ENCODE results near the gene DDX21.
A peak's percentile ranks its signal among the peaks of the same experiment; 100 is the strongest.
"Not testable (repeated sequence)": the region's sequence is repeated elsewhere in the genome, so short reads cannot be mapped to it uniquely, and the experiment has no call there.

Gene DDX21

DNA sequence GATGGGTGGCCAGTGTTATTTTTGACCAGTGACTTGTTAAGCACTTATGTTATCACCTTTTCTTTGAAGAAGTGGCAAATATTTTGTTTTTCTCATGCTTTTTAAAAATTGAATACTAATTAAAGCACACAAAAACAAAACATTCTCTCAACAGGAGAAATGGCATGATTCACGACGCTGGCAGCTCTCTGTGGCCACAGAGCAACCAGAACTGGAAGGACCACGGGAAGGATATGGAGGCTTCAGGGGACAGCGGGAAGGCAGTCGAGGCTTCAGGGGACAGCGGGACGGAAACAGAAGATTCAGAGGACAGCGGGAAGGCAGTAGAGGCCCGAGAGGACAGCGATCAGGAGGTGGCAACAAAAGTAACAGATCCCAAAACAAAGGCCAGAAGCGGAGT, 26.4 kb downstream of the DDX21 start:
- intact Hi-C loops (cut with DNase I) = loop anchor here (10.0 kb wide), 1 partner anchor 202 kb away; the partner anchor contains the start of gene SUPV3L1
- no peak for DNase-seq

DNA sequence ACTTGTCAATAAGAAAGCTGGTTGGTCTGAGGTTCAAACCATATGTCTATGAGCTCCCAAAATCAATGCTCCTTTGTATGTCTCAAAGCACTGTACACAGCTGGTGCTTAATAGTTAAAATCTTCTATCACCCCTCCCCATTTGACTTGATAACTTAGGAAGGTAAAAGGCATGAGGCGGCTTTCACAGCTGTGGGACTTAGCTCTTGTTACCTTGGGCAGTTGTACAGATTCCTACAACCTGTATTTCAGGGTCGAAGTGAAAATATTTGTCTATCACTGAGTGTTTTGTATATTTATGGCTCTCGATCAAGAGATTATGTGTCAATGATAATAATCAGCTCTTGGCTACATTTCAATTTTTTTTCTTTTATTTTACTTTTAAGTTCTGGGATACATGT, 31.6 kb downstream of the DDX21 start:
- no peak for DNase-seq
- intact Hi-C loops (cut with DNase I) = loop anchor here (5.0 to 10.0 kb wide), 3 partner anchors 105 to 197 kb away; partner anchors contain the start of genes SUPV3L1 and VPS26A

DNA sequence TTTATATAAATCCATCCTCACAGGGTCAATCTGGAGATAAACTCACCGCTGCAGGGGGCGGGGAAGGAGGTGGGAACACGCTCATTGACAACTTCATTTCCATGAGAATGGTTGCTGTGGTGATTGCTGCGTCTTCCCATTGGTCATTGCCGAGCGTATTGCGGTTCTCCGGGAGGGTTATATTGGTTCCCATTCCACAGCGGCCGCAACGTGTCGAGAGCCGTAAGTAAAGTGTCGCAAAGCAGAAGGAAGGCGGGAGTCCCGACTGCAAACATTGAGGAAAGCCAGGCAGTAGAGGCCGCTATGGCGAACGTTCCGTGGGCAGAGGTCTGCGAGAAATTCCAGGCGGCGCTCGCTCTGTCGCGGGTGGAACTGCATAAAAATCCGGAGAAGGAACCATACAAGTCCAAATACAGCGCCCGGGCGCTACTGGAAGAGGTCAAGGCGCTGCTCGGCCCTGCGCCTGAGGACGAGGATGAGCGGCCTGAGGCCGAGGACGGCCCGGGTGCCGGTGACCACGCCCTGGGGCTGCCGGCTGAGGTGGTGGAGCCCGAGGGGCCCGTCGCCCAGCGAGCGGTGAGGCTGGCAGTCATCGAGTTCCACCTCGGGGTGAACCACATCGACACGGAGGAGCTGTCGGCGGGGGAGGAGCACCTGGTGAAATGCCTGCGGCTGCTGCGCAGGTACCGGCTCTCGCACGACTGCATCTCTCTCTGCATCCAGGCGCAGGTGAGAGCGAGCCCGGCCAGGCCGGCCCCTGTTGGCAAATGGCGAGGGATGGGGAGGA, 32.8 kb downstream of the DDX21 start, which contains the start of gene KIFBP:
Gene KIFBP (plus strand): TSS at position 274 of the 787 bp plus-strand sequence. CDS start 30 bp downstream, at position 304.
- peak; percentile 91 to 99 (median 96) for DNase-seq
- intact Hi-C loops (cut with DNase I) = loop anchor here (5.0 to 10.0 kb wide), 3 partner anchors 104 to 196 kb away; partner anchors contain the start of genes SUPV3L1 and VPS26A

DNA sequence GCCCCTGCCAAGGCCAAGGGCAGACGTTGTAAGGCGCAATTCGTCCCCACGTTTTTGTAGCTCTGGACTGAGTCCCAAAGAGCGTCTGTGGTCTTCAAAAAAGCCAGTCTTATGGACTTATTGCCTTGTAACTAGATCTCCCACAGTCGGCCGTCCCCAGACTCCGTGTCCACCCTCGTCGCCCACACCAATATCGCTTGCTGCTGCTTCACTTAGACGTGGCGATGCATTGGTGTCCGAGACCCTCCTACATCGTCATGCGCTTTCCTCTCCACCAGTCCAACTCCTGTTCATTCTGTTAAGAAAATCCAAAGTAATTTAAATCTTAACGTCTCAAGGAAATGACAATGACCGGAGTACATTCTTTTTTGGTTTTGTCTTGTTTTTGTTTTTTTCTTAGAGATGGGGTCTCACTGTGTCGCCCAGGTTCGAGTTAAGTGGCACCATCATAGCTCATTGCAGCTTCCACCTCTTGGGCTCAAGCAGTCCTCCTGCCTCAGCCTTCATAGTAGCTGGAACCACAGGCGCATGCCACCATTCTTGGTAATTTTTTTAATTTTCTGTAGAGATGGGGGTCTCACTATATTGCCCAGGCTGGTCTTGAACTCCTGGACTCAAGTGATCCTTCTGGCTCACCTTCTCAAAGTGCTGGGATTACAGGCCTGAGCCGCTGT, 33.5 kb downstream of the DDX21 start:
- intact Hi-C loops (cut with DNase I) = loop anchor here (5.0 to 10.0 kb wide), 3 partner anchors 103 to 195 kb away; partner anchors contain the start of genes SUPV3L1 and VPS26A
- DNase-seq = peak in 3 of 10 donors; percentile 23 to 83 (median 24)

DNA sequence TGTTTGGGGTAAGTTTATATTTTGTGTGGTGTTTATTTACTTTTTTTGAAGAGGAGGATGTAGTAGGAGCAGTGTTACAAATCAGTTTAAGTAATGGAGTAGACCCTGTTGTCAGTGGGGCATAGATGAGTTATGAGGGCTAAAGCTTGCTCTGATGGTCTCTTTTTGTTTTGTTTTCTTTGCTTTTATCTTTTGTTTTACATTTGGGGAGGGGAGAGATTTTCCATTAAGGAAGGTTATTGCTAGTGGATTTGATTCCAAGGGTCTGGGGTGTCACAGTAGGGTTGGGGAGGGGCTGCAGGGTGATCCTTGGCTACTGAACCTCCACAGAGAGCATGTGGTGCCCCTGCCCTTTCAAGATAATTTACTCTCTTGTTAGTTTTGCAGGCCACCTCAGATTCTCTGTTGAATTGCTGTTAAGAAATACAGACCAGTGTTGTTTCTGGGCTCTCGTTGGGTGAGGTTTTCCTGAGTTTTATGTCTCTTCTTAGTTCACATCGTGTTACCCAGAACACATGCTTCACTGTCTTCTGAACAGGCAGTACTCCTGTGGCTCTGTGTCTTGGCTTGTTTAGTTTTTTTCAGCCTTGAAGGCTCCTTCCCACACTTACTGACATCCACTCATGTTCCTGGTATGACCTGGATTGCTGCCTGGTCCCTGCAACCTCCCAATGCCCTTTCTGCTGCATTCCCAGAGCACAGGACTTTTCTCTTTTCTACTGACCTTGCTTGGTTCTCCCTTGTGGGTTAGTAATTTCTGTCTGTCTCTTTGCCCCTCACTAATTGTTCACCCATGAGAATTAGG, 36.9 kb downstream of the DDX21 start:
- intact Hi-C loops (cut with DNase I) = no loop called here
- no peak for DNase-seq

DNA sequence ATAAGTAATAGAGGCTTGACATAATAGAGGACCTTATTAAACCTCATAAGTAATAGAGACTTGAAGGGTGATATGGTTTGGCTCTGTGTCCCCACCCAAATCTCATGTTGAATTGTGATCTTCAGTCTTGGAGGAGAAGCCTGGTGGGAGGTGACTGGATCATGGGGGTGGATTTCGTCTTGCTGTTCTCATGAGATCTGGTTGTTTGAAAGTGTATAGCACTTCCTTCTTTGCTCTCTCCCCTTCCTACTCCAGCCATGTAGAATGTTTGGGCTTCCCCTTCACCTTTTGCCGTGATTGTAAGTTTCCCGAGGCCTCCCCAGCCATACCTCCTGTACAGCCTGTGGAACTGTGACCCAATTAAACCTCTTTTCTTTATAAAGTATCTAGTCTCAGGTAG, 41.2 kb downstream of the DDX21 start:
- intact Hi-C loops (cut with DNase I) = no loop called here
- no peak for DNase-seq

DNA sequence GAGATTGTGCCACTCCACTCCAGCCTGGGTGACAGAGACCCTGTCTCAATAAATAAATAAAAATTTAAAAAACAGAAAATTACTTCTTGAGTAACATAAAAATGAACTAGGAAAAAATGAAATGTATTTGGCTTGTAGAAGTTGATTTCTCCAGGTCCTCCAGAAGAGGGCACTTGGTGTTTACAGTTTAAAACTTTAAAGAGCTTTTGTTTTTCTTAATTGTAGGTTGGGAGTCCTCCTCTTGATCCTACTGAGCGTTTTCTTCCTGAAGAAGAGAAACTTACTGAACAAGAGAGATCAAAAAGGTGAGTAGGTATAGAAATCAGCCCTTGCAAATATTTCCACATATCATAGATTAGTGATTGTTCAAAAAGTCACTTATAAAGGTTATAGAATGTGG, 48.9 kb downstream of the DDX21 start:
- no peak for DNase-seq
- intact Hi-C loops (cut with DNase I) = loop anchor here (2.0 kb wide), 1 partner anchor 88 kb away; no protein-coding TSS in a partner anchor

DNA sequence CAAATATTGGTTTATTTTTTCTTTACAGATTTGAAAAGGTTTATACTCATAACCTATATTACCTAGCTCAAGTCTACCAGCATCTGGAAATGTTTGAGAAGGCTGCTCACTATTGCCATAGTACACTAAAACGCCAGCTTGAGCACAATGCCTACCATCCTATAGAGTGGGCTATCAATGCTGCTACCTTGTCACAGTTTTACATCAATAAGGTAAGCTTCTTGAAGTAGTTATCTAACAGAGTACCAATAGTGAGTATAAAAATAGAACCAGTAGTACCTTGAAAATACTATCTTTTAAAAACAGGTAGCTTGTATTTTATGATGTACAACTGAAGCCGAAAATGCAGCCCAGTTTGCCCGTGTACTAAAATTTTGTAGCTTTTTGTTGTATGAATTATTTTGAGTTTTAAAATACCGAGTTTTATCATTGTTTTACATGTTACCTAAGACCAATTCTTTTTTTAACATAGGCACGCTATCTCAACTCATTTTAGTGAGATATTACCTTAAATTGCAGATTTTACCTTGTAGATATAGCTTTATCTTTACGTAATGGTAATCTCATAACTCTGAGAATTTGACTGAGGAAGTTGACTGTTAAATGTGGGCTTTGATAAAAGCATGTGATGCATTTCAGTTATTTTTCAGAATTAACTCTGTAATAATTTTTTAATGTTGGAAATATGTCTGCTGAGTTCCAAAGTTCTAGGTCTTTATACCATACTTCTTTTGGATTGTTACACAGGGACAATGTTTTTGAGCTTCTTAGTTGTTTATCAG, 49.9 kb downstream of the DDX21 start:
- DNase-seq = no peak
- intact Hi-C loops (cut with DNase I) = loop anchor here (2.0 kb wide), 1 partner anchor 87 kb away; no protein-coding TSS in a partner anchor

DNA sequence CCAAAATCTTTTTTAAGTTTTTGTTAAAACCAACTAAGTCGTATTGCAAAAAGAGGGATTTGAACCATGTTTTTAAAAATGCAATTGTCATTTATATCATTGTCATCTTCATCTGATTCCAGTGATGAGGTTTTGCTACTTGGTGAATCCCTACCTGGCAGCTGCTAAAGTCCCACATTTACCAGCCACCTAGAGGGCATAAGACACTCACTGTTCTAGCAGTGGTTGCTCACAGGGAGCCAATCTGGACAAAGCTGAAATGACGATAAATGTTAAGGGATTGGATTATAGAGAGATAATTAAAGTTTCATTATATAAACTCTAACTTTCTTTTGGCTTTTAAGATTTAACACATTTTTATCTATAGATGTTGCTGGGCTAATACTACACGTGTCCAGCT, 51.3 kb downstream of the DDX21 start:
- intact Hi-C loops (cut with DNase I) = no loop called here
- no peak for DNase-seq

DNA sequence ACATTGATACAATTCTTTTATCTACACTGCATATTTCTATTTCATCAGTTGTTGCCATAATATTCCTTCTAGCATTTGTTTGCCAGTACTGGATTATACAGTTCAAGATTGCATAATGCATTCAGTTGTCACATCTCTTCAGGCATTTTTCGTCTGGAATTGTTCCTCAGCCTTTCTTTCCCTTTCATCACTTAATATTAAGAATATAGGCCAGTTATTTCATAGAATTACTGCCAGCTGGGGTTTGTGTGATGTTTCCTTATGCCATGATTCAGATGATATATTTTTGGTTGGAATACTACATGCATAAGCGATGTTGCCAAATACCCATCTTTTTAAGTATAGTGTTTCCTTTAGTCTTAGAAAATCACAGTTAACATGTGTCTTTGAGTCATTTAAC, 53.4 kb downstream of the DDX21 start:
- intact Hi-C loops (cut with DNase I) = no loop called here
- DNase-seq = no peak

DNA sequence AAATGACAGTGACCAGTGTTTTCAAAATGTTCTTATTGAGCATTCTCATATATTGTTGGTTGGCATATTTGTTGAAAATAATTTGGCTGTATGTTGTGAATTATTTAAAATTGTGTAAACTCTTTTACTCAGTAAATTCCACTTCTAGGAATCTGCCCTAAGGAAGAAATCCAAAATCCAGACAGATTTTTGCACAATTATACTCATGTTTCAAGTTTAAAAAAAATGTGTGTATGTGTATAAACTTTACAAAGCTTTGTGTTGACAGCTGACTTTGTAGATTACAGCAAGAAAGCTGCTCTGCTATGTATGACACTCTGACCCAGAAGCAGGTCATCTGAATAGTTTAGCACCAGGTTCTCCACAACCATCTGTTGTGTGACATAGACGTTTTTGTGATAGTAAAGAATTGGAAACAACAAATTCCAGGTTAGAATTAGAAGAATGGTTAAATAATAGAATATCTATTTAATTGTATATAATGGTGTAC, 54.2 kb downstream of the DDX21 start:
- no peak for DNase-seq
- intact Hi-C loops (cut with DNase I) = no loop called here

DNA sequence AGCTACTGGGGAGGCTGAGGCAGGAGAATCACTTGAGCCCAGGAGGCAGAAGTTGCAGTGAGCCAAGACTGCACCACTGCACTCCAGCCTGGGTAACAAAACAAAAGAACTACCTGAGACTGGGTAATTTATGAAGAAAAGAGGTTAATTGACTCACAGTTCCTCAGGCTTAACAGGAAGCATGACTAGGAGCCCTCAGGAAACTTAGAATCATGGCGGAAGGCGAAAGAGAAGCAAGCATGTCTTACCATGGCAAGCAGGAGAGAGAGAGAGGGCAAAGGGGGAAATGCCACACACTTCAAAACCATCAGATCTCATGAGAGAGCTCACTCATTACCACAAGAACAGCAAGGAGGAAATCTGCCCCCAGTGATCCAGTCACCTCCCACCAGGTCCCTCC, 56.8 kb downstream of the DDX21 start:
- intact Hi-C loops (cut with DNase I); DNase-seq: not testable (repeated sequence)

DNA sequence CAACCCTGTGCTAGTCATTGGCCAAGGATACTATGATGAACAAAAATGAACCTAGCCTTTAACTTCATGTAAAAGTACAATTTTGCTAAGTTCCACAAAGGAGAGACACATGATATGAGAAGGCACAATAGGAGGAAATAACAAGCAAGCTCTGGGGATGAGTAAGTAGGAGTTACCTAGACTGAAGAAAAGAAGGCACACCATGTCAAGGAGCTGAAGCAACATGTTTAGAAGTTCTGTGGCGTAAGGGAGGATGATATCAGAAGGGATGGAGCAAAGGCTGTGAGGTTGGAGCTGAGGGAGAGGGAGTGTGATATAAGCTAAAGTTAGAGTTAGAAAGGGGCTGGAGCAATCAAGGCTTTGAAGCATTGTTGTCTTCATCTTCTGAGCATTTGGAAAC, 58.2 kb downstream of the DDX21 start:
- DNase-seq = no peak
- intact Hi-C loops (cut with DNase I) = no loop called here

DNA sequence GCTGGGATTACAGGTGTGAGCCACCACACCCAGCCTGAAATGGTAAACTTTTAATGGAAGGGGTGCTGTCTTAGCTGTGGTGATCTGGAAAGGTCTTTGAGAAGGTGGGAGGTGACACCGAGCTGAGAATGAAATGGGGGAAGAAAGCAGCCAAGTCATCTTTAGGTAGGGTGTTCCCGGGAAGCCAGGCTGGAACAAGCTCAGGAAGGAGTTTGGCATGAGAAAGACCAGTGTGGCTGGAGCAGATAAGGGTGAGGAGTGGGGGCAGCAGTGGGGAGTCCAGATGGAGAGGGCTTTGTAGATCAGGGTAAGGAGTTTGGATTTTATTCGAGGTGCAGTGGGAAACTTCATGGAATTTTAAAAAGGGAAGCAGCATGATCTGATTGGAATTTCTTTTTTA, 62.6 kb downstream of the DDX21 start:
- no peak for DNase-seq
- intact Hi-C loops (cut with DNase I) = no loop called here

DNA sequence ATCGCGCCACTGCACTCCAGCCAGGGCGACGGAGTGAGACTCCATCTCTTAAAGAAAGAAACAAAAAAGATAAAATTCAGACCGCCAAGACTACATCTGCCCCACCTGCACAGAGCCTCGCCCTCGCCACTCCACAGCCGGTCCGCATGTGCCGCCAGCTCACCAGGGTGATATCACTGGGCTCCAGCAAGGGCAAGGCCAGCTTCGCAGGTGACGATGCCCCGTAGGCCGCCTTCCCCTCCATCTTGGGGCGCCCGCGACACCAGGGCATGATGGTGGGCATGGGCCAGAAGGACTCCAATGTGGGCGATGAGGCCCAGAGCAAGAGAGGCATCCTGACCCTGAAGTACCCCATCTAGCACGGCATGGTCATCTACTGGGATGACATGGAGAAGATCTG, 66.6 kb downstream of the DDX21 start:
- intact Hi-C loops (cut with DNase I) = no loop called here
- DNase-seq = no peak

DNA sequence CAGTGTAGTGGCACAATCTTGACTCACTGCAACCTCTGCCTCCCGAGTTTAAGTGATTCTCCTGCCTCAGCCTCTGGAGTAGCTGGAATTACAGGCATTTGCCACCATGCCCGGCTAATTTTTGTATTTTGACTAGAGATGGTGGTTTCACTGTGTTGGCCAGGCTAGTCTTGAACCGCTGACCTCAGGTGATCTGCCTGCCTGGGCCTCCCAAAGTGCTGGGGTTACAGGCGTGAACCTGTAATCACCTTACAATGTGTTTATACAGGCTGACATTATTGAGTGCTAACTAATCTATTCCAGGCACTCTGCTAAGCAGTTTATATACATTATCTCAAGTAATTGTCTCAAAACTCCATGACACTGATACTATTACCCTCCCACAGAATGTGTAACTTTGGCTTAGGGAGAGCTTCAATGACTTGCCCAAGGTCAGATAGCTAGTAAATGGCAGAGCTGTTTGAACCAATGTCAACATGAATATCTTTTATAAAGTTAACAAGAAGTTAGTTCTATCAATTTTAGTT, 69.5 kb downstream of the DDX21 start:
- DNase-seq = no peak
- intact Hi-C loops (cut with DNase I) = no loop called here

DNA sequence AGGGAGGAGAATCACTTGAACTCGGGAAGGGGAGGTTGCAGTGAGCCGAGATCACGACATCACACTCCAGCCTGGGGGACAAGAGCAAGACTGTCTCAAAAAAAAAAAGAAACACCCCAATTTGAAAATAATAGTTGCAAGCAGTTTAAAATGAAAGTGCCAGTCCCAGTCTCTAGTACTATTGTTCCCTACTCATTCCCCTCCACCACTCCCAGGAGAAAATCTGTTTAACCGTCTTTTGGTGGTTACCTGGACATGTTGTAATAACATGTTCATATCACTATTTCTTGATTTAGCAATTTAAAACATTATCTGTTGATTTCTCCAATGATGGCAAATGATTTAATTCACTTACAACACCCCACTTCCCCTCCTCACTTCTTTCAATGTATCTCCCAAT, 77.3 kb downstream of the DDX21 start:
- intact Hi-C loops (cut with DNase I) = no loop called here
- DNase-seq = no peak
